GM12878 (cell line): ENCODE data around the gene POLR2F. TPM values are rescaled to one million over a fixed set of nuclear protein-coding genes. Genes with fewer than 3 reads are reported as not detected.

Source experiments
- ATAC-seq: fragments of 200-7000 bp; cut with Tn5 transposase; 3 replicates; pipeline ENCODE4 v1.9.1; 2020; ENCODE audit warnings: mild to moderate bottlenecking, moderate library complexity
- BruUV-seq: library from RNA; stranded (reverse); fragments of 400-500 nt; replicated peaks from 2 replicates; lab custom pipeline; 2021; lab: Mats Ljungman, UMichigan
- CTCF ChIA-PET: fragments of 300-600 bp; sonication (Branson Sonifier 250); formaldehyde crosslinking; extraction: SDS; loops from one replicate; lab custom pipeline; 2021; ENCODE audit warnings: inconsistent platforms; lab: Yijun Ruan, JAX
- POLR2A ChIA-PET: fragments of 350-600 bp; formaldehyde crosslinking; extraction: SDS; loops from one replicate; lab custom pipeline; 2021; ENCODE audit warnings: inconsistent platforms; lab: Charles Lee
- RAD21 ChIA-PET: fragments of 300-600 bp; sonication (Branson Sonifier 250); formaldehyde crosslinking; loops from one replicate; lab custom pipeline; 2023; ENCODE audit warnings: antibody characterized with exemption; ENCODE audit not compliant: unreplicated experiment; lab: Charles Lee
- SMC1A ChIA-PET: fragments of 300-600 bp; sonication (Branson Sonifier 250); formaldehyde crosslinking; loops from one replicate; lab custom pipeline; 2023; ENCODE audit not compliant: unreplicated experiment, uncharacterized antibody; lab: Charles Lee
- DNase-seq: peaks from one replicate; pipeline ENCODE4 v3.0.0-alpha.2; 2011; ENCODE audit warnings: low read depth, low spot score
- FAIRE-seq: peaks from 3 replicates; lab custom pipeline; 2011; peaks lifted over from hg19 to GRCh38; lab: Jason Lieb, UNC
- H2AFZ ChIP-seq: 2 replicates; pipeline ENCODE4 v1.6.0; 2011; ENCODE audit warnings: low read depth, low read length, control low read depth; ENCODE audit not compliant: control insufficient read depth
- H3K27ac ChIP-seq: 2 replicates; pipeline ENCODE4 v1.5.1; 2011; ENCODE audit warnings: control low read depth; ENCODE audit not compliant: control insufficient read depth, insufficient read depth
- H3K27me3 ChIP-seq, 2 experiments: replicated peaks in 1 of 2; 2 replicates each; pipeline versions ENCODE4 v1.6.0 to v1.6.1; 2011; ENCODE audit warnings: low read length in 1 of 2; ENCODE audit not compliant: control insufficient read depth in 2 of 2, insufficient read depth in 2 of 2
- H3K36me3 ChIP-seq, 2 experiments: 2 replicates each; pipeline ENCODE4 v1.5.1; 2011; ENCODE audit warnings: low read length in 1 of 2; ENCODE audit not compliant: control insufficient read depth in 2 of 2, insufficient read depth in 2 of 2
- H3K4me1 ChIP-seq: 2 replicates; pipeline ENCODE4 v1.6.1; 2011; ENCODE audit warnings: mild to moderate bottlenecking, low read length, moderate library complexity, mixed read lengths; ENCODE audit not compliant: control insufficient read depth, insufficient read depth
- H3K4me2 ChIP-seq: 2 replicates; pipeline ENCODE4 v1.6.0; 2011; ENCODE audit warnings: control low read depth; ENCODE audit not compliant: control insufficient read depth, insufficient read depth
- H3K4me3 ChIP-seq: fragments of 200-600 bp; sonication (generic); 2 replicates; pipeline ENCODE4 v1.5.1; 2016
- H3K79me2 ChIP-seq: 2 replicates; pipeline ENCODE4 v1.6.0; 2011; ENCODE audit warnings: low read length; ENCODE audit not compliant: control insufficient read depth, insufficient read depth
- H3K9ac ChIP-seq: 2 replicates; pipeline ENCODE4 v1.8.0; 2011; ENCODE audit warnings: low read length, control low read depth, mixed read lengths; ENCODE audit not compliant: control insufficient read depth, insufficient read depth
- H3K9me3 ChIP-seq: replicated peaks from 3 replicates; pipeline ENCODE4 v1.5.1; 2011; ENCODE audit warnings: mild to moderate bottlenecking, low read length; ENCODE audit not compliant: control insufficient read depth, insufficient read depth
- H4K20me1 ChIP-seq: 2 replicates; pipeline ENCODE4 v1.6.0; 2011; ENCODE audit not compliant: control insufficient read depth, insufficient read depth
- CBX3 ChIP-seq: fragments of 200-600 bp; sonication (generic); IDR thresholded peaks from 2 replicates; pipeline ENCODE4 v1.6.1; 2016; ENCODE audit warnings: low read depth, borderline replicate concordance
- CEBPZ ChIP-seq: fragments of 150-350 bp; IDR thresholded peaks from 2 replicates; pipeline ENCODE4 v1.6.1; 2016; ENCODE audit warnings: low read depth, low read length
- EGR1 ChIP-seq, 2 experiments: IDR thresholded peaks; 1 replicate in 1 of 2; 2 replicates in 1 of 2; pipeline ENCODE4 v1.6.1; 2011 to 2012; ENCODE audit warnings: low read depth in 2 of 2, low read length in 2 of 2, borderline replicate concordance in 1 of 2, mild to moderate bottlenecking in 1 of 2, moderate library complexity in 1 of 2
- EP300 ChIP-seq, 2 experiments: fragments of 150-350 bp in 1 of 2; IDR thresholded peaks; 2 replicates each; pipeline ENCODE4 v1.6.1; 2011 to 2012; ENCODE audit warnings: low read depth in 2 of 2, low read length in 2 of 2, borderline replicate concordance in 1 of 2, improper control_type of control experiment in 1 of 2, inconsistent platforms in 1 of 2; ENCODE audit not compliant: control insufficient read depth in 1 of 2
- IRF3 ChIP-seq: fragments of 450-650 bp; IDR thresholded peaks from 2 replicates; pipeline ENCODE4 v1.6.1; 2014; ENCODE audit warnings: mild to moderate bottlenecking
- IRF5 ChIP-seq: fragments of 450-650 bp; IDR thresholded peaks from 2 replicates; pipeline ENCODE4 v1.6.1; 2017; ENCODE audit warnings: borderline replicate concordance
- MEF2A ChIP-seq: IDR thresholded peaks from 2 replicates; pipeline ENCODE4 v1.6.1; 2011; ENCODE audit warnings: low read depth, mild to moderate bottlenecking, low read length, moderate library complexity; ENCODE audit not compliant: insufficient read depth
- MEF2B ChIP-seq: fragments of 450-650 bp; IDR thresholded peaks from 2 replicates; pipeline ENCODE4 v1.6.1; 2018; ENCODE audit warnings: mild to moderate bottlenecking, moderate library complexity; ENCODE audit not compliant: partially characterized antibody, poor library complexity, severe bottlenecking
- MLLT1 ChIP-seq: fragments of 450-650 bp; IDR thresholded peaks from 2 replicates; pipeline ENCODE4 v1.6.1; 2016; ENCODE audit warnings: mild to moderate bottlenecking
- MTA2 ChIP-seq: fragments of 450-650 bp; IDR thresholded peaks from 2 replicates; pipeline ENCODE4 v1.6.1; 2016; ENCODE audit warnings: low read depth, mild to moderate bottlenecking, moderate library complexity
- NFIC ChIP-seq: IDR thresholded peaks from 2 replicates; pipeline ENCODE4 v1.6.1; 2012; ENCODE audit warnings: low read depth, mild to moderate bottlenecking, inconsistent platforms, low read length, moderate library complexity
- SIN3A ChIP-seq: IDR thresholded peaks from 2 replicates; pipeline ENCODE4 v1.6.1; 2012; ENCODE audit warnings: low read depth, low read length, improper control_type of control experiment
- ZNF274 ChIP-seq: IDR thresholded peaks from one replicate; pipeline ENCODE4 v1.8.0; 2011; ENCODE audit not compliant: insufficient read length, insufficient read depth
- WGBS: methylation state at CpG from one replicate; pipeline ENCODE4 v1.1.6; 2016; ENCODE audit warnings: low lambda C conversion rate; ENCODE audit not compliant: insufficient replicate concordance, insufficient coverage; ENCODE audit errors: missing lambda C conversion rate; 5-methylcytosine and 5-hydroxymethylcytosine counted together
- in situ Hi-C: fragments of 300-500 bp; cut with MboI; formaldehyde crosslinking; loops from 9 replicates; pipeline ENCODE4 v1.14.3; 2018; ENCODE audit warnings: mixed read lengths
- intact Hi-C: fragments of 100-400 bp; cut with micrococcal nuclease; formaldehyde crosslinking; loops from one replicate; pipeline ENCODE4 v1.14.2; 2022; ENCODE audit not compliant: unreplicated experiment
- polyA plus RNA-seq, 11 experiments: library from polyadenylated mRNA; depleted of rRNA in 4 of 11; unstranded in 6 of 11; stranded (reverse) in 5 of 11; fragments of >200 nt; fragmentation: Nextera tagmentation in 4 of 11; fragmentation: Illumina TruSeq in 1 of 11; extraction: Ambion mirVana in 4 of 11; extraction: Trizol in 1 of 11; gene quantifications; 1 replicate in 1 of 11; 2 replicates in 10 of 11; pipeline versions ENCODE4 v1.2.1 to v1.2.3, GENCODE V29; 2011 to 2016; ENCODE audit warnings: inconsistent platforms in 2 of 11, missing spikeins in 2 of 11, low read depth in 1 of 11
- total RNA-seq, 4 experiments: library from RNA; depleted of rRNA in 3 of 4; stranded (reverse); fragments of >200 nt in 3 of 4; fragmentation: Illumina TruSeq in 1 of 4; extraction: Trizol in 1 of 4; gene quantifications; 2 replicates each; pipeline versions ENCODE4 v1.2.1 to v1.2.3, GENCODE V29; 2013 to 2021

Gene POLR2F
- total and polyA plus RNA-seq, 10 of the 15 experiments (the other 5 are each of a cell fraction or from before 2014, with no cell fraction given): 71.9 to 218 (median 100.0) TPM

GRCh38 chr22:38006906-38007305 lies 53.4 kb downstream of the POLR2F start (continued):
- no peak for TF ChIP-seq CEBPZ
- no peak for TF ChIP-seq EP300 (IDR thresholded peaks at IDR 0.05; ENCODE audit: borderline replicate concordance in 1 of 2, control insufficient read depth in 1 of 2, low read depth in 2 of 2, low read length in 2 of 2)
- TF ChIP-seq IRF3: no peak

GRCh38 chr22:38007330-38007902 lies 53.9 kb downstream of the POLR2F start:
- SMC1A ChIA-PET: no interaction called here
- no peak overlapping the region for H3K4me2 ChIP-seq
- CTCF ChIA-PET: no interaction called here
- no peak for TF ChIP-seq EGR1 (IDR thresholded peaks at IDR 0.05; ENCODE audit: borderline replicate concordance in 1 of 2, low read depth in 2 of 2, low read length in 2 of 2)
- TF ChIP-seq MEF2B: no peak
- TF ChIP-seq SIN3A: no peak
- no peak for TF ChIP-seq IRF5
- no peak for TF ChIP-seq MEF2A
- TF ChIP-seq NFIC: no peak
- no peak for TF ChIP-seq CBX3
- TF ChIP-seq MTA2: no peak
- TF ChIP-seq ZNF274: no peak
- no peak for TF ChIP-seq MLLT1

More at GRCh38 chr22:38007330-38007902, 53.9 kb downstream of the POLR2F start:
- no TSS peak for BruUV-seq
- no peak overlapping the region for H3K4me3 ChIP-seq
- POLR2A ChIA-PET: interaction anchor here (0.7 kb wide), 1 partner anchor 431 kb away, joined by 3 read pairs; no protein-coding TSS in a partner anchor
- intact Hi-C loops (no loop called here), in situ Hi-C loops (no loop called here)
- RAD21 ChIA-PET: no interaction called here
- no peaks in the 10 kb centered on the region for H3K36me3 ChIP-seq
- H3K79me2 ChIP-seq: no peaks in the 10 kb centered on the region
- no peaks in the 10 kb centered on the region for H3K4me1 ChIP-seq
- no peak overlapping the region for H2AFZ ChIP-seq
- no peak overlapping the region for H3K9ac ChIP-seq
- ATAC-seq (no peak), FAIRE-seq (no peak), DNase-seq (no peak)
- no peaks in the 10 kb centered on the region for H4K20me1 ChIP-seq
- H3K27me3 ChIP-seq: no peaks in the 10 kb centered on the region
- WGBS: 57% methylated on average over 11 of the region's 13 CpGs
- no peak overlapping the region for H3K27ac ChIP-seq
- H3K9me3 ChIP-seq: no peaks in the 10 kb centered on the region
